ENCODE results near the gene VMA21.
A peak's percentile ranks its signal among the peaks of the same experiment; 100 is the strongest.

VMA21 gene, protein sequence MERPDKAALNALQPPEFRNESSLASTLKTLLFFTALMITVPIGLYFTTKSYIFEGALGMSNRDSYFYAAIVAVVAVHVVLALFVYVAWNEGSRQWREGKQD
- total RNA-seq = 62.4 to 66.8 reads per million in 2 donors

DNA sequence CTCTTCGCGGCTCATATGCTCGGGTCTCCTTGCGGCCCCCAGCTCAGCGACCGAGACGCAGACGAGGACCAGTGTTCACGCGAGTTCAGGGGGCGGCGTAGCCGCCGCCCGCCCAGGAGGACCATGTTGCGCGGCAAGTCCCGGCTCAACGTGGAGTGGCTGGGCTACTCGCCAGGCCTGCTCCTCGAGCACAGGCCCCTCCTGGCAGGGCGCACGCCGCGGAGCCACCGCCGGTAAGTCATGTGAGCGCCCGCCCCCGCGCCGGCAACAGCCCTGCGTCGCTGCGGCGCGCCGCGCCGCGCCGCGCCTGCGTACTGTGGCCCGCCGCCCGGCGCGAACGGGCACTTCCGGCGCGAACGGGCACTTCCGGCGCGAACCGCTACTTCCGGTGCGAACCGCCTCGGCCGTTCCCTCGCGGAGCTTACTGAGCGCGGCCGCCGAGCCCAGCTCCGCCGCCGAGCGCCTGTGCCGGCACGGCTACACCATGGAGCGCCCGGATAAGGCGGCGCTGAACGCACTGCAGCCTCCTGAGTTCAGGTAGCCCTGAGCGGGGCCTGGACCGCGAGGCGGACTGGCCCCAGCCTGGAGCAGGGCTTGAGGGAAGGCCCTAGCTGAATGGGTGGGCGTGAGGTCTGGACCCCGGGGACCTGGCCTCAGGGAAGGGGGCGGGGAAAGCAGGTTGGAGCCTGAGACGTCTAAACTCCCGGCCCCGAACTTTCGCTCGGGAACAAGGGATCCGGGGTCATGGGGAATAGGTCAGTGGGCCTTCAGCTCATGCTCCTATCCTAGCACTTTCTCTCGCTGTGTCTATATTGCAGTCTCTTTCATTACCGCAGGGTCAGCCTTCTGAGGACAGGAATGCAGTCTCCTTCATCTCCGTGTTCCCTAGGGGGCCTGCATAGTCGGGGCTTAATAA is at the start of gene VMA21:
Gene VMA21, plus strand, starts transcription at position 382 of the 916 bp plus-strand sequence. Its CDS starts 103 bp downstream, at position 485.
- peak; percentile 79 for DNase-seq

DNA sequence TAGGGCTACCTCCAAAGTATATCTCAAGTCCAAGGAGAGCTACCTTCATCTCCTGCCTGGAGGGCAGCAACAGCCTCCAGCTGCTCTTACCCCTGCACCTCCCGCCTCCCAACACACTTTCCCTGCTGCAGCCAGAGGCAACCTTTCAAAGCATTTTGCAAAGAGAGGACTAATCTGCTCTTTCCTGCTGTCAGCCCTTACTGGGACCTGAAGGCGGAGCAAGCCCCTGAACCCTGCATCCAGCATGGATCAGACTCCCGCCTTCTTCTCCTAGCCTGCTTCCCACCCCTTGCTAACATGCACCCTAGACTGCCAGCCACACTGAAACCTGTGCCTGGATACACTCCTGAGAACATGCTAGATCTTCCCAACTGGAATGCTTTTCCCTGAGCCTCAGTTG is 37.7 kb upstream of the VMA21 start:
- DNase-seq = no peak

DNA sequence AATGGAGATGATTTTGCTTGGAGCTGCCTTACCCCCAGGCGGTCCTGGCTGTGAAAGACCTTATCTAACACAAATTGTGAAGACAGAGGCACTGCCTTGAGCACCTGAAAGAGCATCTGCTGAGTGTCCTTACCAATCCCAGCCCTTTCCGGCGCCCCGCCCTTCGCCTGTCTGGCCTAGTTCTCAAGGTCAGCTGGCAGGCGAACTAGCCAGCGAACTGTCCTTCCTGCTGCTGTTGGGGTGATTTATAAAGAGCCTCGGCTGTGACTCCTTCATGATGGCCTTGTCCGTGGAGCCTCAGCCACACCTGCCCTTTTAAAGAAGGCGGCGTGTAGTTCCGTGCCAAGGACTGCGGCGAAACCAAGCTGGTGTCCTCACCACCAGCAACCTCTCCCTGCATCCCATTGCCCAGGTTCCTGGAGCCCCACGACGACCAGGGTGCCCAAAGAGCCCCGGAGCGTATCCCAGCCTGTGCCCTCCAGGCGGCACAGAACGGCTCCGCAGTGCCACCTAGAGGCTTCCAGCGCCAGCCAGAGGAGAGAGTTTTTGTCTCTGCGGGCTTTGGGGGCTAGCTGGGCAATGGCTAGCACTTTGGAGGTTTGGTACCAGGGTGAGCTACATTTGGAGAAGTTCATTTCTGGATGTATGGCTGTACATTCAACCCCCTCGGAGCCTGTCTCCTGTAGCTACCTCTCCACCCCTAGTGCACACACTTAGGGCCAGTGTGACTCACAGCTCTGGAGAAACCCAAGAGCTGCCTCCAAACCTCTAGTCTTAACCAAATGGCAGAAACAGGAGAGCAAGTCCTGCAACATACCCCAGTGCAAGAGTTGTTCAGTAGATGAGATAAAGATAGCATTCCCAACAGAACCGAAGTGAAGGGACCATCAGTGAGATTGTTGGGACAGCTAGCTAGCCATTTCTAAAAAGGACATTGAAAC is 36.8 kb upstream of the VMA21 start:
- DNase-seq = no peak

DNA sequence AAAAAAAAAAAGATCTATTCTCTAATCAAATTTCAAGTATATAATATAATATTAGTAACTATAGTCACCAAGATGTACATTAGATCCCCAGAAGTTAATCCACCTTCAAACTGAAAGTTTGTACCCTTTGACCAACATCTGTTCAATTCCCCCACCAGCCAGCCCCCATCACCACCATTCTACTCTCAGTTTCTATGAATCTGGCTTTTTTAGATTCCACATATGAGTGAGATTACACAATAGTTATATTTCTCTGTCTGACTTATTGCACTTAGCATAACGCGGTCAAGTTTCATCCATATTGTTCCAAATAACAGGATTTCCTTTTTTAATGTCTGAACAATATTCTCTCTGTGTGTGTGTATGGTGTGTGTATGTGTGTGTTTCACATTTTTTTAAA is 33.7 kb upstream of the VMA21 start:
- no peak for DNase-seq

DNA sequence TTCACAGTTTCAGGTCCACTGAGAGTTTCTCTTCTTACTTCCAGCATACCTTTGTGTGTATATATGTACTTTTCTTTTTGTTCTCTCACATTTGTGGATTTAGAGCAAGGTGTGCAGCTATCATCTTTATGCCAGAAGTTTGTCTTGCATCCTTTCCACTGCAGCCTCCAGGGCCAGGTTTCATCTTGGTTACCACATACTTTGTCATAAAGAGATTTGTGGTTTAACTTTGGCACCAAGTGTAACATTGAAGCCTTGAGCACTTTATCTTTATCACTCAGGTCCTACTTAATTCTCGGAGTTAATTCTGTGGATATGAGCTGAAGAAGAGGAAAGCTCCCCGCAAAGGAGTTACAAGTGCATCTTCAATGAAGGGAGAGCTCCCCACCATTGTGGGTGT is 31.4 kb upstream of the VMA21 start:
- DNase-seq = no peak

DNA sequence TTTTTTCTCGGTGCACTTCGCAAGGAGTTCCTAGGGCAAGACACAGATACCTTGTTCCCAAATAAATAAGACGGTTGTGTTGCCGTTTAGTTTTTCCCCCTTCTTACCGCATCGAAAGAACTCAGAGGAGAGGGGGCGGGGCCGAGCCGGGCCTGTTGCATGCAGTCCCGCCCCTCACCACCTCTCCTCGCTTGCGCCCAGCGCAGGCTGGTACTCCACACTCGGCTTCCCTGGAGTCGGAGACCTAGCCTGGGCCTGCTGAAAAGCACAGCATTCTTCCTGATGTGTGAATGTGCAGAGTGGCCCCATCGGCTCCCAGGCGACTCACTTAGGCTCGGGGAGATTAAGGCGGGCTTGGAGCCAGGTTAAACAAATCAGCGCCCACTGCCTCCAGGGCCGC is 26.1 kb upstream of the VMA21 start:
- no peak for DNase-seq

DNA sequence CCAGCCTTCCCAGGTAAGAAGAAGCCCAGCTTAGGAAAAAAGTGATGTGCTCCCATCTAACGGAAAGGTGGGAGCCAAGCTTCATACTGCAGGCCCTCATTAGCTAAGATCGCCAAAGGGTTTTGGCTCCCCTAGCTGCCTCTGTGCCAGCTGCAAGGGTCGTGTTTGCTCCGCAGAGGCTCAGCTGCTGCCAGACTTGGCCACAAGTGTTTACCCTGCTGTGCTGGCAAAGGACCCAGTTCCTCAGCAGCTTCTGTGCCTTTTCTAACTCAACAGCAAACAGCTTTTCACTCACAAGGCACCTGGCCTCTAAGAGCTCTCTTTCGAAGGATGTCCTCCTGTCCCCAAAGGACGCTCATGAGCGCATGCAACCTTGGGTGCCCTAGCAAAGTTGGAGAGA is 12.2 kb upstream of the VMA21 start:
- no peak for DNase-seq

DNA sequence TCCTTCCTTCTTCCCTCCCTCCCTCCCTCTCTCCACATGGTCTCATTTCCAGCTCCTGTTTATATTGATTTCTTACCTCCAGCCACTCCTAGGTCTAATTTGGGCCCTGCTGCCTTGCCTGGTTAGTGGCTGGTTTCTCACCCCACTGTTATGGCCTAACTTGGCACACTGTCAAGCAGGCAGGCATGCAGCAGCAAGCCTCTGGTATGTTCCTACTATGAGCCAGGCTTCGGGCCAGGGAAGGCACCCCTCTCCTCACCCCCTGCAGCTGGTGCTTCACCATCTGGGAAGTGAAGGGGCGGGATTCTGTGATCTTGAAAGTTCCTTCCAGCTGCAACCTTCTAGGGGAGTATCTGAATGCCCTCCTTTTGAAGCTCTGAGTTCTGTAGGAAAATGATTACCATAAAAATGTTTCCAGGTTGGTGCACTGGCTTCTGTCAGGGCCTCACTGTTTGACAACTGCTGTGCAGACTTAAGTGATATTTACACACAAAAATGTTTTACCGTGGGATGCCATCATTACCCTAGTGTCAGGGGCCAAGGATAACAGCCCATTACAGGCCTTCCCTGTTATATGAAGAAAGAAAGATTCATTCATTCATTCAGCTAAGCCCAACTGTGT is 10.1 kb upstream of the VMA21 start:
- DNase-seq = no peak

DNA sequence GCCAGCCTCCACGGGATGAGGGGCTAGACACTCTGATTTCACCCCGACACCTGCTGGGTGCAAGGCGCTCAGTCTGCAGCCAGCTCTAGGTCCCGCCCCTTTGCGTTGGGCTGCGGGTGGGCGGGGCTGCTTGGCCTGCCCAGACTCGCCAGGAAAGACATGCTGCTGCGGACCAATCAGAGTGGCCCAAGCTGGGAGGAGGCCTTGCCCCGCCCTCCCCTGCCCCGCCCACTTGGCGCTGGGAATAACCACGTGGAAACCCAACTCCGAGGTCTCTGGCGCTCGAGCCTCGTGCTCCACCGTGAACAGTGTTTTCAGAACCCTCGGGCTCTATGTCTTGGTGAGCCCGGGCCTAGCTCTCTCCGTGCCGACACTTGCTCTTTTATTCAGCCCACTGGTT is 5.3 kb upstream of the VMA21 start:
- no peak for DNase-seq

DNA sequence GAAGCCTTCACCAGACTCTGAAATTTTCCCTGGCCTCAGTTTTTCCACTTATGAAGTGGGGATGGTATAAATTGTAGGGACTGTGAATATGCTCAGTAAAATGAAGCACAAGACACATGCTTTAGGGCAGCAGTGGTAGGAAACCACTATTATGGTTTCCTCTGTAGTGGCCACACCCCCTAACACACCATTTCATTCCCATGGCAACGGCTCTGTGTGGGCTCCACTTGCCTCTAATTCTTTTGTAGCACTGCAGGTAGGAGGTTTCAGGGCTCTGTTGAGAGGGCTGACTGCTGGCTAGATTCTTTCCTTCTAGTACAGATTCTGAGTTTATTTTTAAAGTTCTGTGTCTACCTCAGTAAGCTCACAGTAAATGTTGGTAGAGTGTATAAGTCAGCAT is 3.5 kb upstream of the VMA21 start:
- DNase-seq = no peak

DNA sequence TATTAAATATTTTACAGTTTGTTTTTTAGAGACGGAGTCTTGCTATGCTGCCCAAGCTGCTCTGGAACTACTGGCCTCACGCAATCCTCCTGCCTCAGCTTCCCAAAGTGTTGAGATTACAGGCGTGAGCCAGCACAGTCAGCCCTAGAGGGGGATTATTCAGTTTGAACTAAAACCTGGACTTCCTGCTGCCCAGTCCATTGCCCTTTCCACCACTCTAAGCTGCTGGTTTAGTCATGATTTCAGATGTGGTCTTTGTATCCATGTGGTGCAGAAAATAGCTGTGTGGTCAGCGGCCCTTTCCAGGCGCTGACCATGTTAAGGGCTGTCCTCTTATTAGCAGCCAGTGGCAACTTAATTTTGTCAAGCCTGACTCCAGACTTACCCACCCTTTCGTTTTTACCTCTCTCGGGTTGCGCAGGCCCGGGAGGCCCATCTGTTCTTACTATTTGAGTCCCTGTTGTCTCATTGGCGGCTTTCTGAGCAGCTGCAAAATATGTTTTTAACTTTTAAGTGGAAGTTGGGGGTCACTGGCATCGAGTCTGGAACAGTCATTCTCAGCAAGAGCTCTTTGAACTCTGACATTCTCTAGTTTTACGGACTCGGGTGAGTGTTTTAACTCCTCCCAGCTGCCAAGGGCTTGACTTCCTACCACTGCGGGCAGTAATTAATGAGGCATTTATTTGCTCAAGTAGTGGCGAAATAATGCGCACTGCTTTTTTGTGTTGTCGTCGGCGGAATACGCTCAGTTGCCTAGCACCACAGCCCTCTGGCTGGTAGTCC is 773 bp upstream of the VMA21 start:
- DNase-seq = no peak

DNA sequence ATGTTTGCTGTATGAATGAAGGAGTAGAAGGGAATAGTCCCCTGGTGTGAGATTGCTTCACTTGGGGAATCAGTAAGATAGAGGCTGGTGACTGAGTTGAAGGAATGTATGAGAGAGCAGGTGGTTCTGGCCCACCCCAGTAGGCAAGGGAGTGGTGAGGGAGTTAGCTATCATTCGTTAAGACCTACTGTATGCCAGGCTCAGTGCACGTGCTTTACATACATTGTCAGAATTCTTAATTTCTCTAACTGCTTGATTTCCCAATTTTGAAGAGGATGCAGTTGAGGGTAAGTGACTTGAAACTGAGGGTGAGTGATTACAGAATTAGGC is 700 bp downstream of the VMA21 start:
- DNase-seq = no peak

DNA sequence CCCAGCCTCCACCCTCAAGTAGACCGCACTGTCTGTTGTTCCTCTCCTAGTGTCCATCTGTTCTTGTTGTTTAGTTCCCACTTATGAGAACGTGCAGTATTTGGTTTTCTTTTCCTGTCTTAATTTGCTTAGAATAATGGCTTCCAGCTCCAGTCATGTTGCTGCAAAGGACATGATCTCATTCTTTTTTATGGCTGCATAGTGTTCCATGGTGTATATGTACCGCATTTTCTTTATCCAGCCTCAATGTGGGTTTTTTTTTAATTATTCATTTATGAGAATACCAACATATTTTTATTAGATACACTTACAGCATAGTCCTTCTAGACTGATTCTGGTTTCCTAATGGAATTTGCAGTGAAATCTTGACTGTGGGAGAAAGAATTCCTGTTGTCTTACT is 1.3 kb downstream of the VMA21 start:
- DNase-seq = no peak

DNA sequence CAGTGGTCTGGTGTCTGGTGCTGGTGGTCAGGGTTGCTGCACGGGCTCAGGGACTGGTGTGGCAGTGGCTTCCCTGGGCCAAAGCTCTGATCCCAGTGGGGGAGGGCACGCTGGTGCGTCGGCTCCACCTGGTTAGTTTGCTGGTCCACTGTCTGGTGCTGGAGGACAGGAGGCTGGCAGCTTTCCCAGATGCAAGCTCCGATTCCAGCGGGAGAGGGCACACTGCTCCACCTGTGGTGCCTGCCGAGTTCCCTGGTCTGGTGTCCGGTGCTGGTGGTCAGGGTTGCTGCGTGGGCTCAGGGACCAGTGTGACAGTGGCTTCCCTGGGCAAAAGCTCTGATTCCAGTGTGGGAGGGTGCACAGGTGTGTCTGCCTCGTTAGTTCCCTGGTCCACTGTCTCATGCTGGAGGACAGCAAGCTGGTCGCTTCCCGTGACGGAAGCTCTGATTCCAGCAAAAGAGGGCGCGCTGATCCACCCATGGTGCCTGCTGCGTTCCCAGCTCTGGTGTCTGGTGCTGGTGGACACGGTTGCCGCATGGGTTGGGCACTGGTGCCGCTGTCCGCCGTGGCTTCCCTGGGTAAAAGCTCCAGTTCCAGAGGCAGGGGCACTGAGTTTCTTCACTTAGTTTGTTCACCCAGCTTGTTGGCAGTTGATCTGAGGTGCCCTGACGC is 5.8 kb downstream of the VMA21 start:
- no peak for DNase-seq

DNA sequence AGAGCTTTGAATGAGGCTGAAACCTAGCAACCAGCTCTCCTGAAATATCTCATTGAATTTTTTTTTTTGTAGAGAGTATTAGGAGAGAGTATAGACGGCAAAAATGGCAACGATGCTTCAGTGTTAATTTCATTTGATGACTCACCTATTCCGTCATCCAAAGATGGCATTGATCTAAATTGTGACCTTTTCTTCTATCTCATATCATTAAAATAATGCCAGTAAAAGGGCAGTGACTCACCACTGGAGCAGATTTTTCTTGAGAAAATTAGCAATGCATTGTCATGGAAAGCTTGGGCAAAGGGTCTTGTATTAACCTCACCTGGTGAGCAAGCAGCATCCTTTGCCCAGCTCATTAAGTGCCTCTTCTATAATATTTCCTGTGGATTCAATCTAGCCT is 19.6 kb downstream of the VMA21 start:
- no peak for DNase-seq

DNA sequence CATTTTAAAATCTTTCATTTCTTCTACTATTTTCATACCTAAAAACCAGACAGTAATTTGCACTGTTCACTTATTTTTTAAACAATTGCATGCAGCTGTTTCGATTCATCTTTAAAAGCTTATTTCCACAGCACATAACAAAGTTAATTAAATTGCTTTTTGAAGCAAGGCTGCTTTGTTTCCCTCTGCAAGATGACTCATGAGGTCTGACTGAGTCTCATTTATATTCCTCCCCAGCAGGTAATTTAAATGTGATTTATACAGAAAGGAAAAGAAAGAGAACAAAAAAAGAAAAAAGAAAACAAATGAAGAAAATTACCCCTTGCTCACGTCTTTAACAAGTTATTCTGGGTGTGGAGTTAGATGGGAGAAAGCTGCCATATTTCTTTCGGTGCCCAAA is 22.8 kb downstream of the VMA21 start:
- no peak for DNase-seq

DNA sequence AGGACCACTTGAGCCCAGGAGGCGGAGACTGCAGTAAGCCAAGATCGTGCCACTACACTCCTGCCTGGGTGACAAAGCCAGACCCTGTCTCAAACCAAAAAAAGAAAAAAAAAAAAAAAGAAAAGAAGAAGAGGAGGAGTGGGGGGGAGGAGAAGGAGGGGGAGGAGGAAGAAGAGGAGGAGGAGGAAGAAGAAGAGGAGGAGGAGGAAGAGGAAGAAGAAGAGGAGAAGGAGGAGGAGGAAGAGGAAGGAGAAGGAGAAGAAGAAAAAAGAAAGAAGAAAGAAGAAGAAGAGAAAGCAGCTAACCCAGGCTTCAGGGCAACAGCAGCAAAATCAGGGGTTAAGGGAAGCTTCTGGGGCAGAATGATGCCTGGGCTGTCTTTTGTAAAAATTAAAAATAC is 27.5 kb downstream of the VMA21 start:
- DNase-seq = no peak

DNA sequence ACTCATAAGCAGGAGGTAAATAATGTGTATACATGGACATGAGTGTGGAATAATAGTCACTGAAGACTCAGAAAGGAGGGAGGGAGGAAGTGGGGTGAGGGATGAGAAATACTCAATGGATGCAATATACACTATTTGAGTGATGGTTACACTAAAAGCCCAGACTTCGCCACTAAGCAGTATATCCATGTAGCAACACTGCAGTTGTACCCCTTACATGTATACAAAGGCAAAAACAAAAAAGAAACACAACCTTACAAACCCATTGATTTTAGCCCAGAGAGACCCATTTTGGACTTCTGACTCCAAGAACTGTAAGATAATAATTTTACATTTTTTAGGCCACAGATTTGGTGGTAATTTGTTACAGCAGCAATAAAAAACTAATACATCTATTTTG is 51.5 kb downstream of the VMA21 start:
- no peak for DNase-seq

DNA sequence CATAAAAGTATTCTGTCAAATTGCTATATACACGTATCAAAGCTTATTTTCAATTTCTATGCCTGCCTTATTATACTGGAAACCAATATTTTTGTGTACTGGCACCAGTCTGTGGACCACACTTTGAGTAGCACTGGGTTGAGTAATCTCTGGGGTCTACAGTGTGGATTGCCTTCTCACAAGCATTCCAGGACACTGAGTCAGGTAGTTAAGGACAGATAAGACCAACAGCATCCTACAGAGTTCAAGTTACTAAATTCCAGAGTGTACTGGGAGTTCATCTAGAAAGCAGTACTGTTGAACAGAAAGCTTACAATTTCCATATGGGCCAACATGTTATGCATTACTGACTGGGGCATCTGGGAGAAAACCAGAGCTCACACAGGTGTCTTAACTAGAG is 61.8 kb downstream of the VMA21 start:
- no peak for DNase-seq

All from activated gamma-delta T cell (primary cell).